DMS 273 treated with DMSO at 0.1 percent for 48 hours (cell line): ENCODE results near the gene DPH5.

Experiments used
- DNase-seq: peaks from one replicate; lab custom pipeline; 2025; lab: John Stamatoyannopoulos, UW

The DPH5 gene

GRCh38 chr1:100941580-100942216 lies 83.9 kb downstream of the DPH5 start:
- DNase-seq = no peak

- DNase-seq = no peak
Observed at GRCh38 chr1:100941098-100941527, 84.5 kb downstream of the DPH5 start.
